Mononuclear cell (primary cell): ENCODE measurements around the gene JAG1. TPM values are rescaled to one million over a fixed set of nuclear protein-coding genes. Genes with fewer than 3 reads are reported as not detected.
"Not testable (repeated sequence)": the region's sequence is repeated elsewhere in the genome, so short reads cannot be mapped to it uniquely, and the experiment has no call there.

Experiments used
- H3K27me3 ChIP-seq: 2 replicates; pipeline ENCODE4 v1.6.0; 2011; ENCODE audit warnings: low read length, control low read depth; ENCODE audit not compliant: insufficient read depth
- H3K4me1 ChIP-seq: 2 replicates; pipeline ENCODE4 v1.5.1; 2011; ENCODE audit warnings: mild to moderate bottlenecking, low read length, control low read depth; ENCODE audit not compliant: insufficient read depth
- H3K4me3 ChIP-seq: 2 replicates; pipeline ENCODE4 v1.5.1; 2011; ENCODE audit warnings: mild to moderate bottlenecking, low read length, moderate library complexity
- H3K9me3 ChIP-seq: 2 replicates; pipeline ENCODE4 v1.5.1; 2011; ENCODE audit warnings: low read depth, mild to moderate bottlenecking, control low read depth, low read length
- total RNA-seq: library from RNA; depleted of rRNA; stranded (reverse); fragments of >200 nt; gene quantifications from one replicate; pipeline ENCODE4 v1.2.3, GENCODE V29; 2012

The JAG1 gene
- total RNA-seq, 1 donor = 8.3 TPM

- Histone ChIP-seq H3K27me3 (no peaks in the 10 kb centered on the region), H3K4me1 (peaks cover 2% of the 10 kb centered on the region), H3K9me3 (no peaks in the 10 kb centered on the region), H3K4me3 (no peak overlapping the region)
Measured at GRCh38 chr20:10591946-10592521, 81.8 kb downstream of the JAG1 start.

GRCh38 chr20:10590950-10591671, 82.7 kb downstream of the JAG1 start:
- no peaks in the 10 kb centered on the region for H3K27me3 ChIP-seq
- H3K9me3 ChIP-seq = no peaks in the 10 kb centered on the region
- no peak overlapping the region for H3K4me3 ChIP-seq
- no peaks in the 10 kb centered on the region for H3K4me1 ChIP-seq

GRCh38 chr20:10590446-10590845, 83.4 kb downstream of the JAG1 start:
- not testable (repeated sequence) for H3K9me3 ChIP-seq

More at GRCh38 chr20:10590446-10590845, 83.4 kb downstream of the JAG1 start:
- H3K27me3 ChIP-seq, H3K4me3 ChIP-seq, H3K4me1 ChIP-seq: not testable (repeated sequence)

Other genes starting within 250 kb of the JAG1 start
- gene MKKS, start 239.8 kb downstream of the JAG1 start, total RNA-seq = 1.3 TPM
- gene SLX4IP, start 238.7 kb downstream of the JAG1 start, total RNA-seq = 1.2 TPM